ENCODE measurements around the gene ZNF407.

Gene ZNF407

DNA sequence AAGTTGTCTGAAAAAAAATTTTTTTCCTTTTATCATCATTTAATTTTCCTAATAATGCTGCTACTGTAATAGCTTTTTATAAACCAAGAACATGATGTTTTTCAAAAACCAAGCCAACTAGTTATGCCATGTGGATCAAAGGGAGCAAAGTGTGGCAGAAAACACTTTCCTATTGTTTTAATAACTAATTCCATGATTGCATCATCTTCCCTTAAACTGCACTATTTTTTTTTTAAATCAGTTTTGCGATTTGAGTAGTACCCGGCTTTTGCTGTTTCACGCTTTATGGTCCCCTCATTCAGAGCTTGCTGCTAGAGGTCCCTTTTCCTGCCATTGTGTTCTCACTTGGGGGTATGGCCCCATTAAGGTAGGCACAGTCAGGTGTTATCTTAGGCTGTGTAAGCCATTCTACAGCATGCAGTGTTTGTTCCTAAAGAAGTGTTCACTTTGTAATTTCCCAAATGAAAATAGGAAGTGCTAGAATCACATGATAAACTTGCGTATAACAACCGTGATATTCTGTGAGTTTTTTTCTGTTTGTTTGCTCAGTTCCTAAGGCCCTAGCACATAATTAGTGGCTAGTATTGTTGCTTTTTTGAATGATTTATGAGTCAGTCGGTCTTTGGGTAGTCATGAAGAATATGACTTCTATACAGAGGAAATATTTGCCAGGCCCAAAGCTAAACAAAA lies 385.4 kb downstream of the ZNF407 start:
- no peak for DNase-seq

DNA sequence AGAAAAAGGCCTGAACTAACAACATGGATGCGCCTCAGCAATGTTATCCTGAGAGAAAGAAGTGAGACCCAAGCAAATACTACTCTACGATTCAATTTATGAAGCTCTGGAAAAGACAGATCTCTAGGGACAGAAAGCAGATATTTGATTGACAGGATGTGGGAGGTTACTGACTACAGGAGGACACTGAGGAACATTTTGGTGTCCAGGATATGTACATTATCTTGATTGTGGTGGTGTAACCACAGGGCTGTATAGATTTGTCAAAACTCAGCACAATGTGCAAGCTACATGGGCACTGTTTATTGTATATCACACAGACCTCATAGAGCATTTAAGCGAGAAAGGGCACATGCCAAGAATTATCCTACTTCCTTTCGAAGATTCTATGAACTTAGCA lies 391.5 kb downstream of the ZNF407 start:
- DNase-seq = no peak

DNA sequence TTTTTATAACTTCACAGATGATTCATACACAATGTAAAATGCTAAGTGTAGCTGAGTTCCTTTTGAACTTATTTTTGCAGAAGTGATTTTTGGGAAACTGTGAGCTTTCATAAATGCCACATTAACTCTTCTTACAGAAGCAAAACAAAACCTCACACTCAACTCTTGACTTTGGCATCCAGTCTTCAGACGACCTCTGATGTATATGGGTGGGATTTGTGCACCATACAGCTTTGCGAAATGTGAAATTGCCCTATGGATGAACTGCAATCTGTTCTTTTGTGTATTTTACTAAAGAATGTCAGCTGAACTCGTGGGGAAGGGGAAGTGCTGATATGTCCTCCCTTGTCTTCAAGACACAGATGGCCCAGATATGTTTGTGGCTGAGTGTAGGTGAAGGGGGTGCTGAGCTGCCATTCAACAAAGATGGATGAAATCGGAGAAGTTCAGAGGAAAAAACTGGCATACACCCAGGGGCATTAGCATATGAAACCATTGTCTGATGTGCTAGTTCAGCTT lies 393.0 kb downstream of the ZNF407 start:
- no peak for DNase-seq

DNA sequence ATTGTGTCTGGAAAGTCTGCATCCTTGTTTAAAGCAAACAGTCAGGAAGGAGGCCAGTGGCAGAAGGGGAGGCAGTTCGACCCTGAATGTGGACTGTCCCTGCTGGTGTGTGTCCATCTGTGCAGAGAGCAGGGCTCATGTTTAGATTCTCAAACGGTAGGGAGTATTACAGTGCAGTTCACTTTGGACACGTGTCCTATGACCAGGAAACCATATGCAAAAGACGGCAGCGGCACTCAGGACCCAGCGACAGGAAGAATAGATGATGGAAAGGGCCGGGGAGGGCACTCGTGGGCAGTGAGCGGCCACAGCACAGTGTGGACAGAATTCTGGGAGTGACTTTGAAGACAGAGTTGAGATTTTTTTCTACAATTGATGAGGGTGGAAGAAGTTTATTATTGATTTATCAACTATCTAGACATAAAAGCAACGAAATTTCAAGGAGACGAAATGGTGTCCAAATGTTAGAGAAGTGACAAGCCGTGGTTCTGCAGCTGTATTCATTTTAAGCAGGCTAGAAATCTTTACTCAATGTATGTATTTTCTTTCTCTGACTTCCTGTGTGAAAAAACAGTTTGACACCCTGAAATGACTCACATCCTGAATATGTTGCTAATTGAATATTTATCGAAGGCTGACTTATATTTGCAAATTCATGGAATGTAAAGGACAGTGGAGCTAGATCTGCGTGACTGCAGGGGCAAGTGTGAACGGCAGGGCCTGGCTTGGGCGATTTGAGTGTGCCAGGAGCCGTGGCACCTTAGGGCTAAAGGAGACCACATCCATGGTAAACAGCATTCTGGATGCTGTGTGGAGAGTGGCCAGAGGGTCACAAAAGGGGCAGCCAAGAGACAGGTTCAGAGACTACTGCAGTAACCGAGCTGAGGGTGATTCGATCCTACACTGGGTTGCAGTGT lies 397.1 kb downstream of the ZNF407 start:
- no peak for DNase-seq

DNA sequence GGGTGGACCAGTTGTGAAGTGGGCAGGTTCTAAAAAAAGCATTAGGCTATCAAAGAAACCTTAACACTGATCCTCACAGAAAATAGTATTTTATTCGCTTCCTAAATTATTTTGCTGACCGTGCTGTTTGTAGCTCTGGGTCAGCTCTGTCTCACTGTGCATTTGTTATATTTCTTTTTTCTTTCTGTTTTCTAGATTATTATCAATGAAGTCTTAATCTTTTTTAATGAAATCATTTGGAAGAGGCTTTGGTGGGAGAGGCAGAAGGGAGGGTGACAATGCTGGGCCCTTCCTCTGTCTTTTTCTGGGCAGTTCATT lies 397.7 kb downstream of the ZNF407 start:
- no peak for DNase-seq

DNA sequence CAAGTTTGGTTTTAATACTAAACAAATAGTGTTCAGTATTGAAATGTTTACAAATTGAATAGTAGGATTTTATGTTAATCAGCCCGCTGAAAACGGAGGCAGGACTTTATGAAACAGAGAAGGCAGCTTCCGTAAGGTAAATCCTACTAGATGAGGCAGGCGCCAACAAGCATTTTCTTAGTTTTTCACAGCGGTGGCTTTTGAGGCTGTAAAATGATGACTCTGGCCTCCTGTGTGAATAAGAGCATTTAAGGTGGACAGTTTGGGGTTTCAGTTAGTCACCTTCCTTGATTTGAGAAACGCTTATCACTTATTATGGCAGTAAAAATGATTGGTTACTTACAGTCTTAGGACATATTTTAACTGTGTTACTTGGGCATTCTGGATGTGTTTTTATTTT lies 398.4 kb downstream of the ZNF407 start:
- no peak for DNase-seq

DNA sequence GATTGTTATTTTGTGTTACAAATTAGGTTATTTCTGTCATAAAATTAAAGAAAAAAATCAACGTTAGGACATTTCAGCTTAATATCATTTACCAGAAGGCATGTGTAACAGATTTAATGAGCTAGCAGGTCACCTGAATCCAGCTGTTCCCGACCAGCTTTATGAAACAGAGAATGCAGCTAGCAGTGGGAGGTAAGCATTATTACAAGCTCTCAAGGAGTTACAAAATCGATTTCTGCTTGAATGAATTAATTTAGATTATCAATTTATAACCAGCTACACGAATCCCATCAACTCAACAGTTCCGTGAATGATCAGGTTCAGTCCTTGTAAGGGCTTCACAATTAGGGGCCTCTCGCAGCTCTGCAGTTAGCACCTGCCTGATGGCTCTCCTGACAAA lies 399.3 kb downstream of the ZNF407 start:
- no peak for DNase-seq

DNA sequence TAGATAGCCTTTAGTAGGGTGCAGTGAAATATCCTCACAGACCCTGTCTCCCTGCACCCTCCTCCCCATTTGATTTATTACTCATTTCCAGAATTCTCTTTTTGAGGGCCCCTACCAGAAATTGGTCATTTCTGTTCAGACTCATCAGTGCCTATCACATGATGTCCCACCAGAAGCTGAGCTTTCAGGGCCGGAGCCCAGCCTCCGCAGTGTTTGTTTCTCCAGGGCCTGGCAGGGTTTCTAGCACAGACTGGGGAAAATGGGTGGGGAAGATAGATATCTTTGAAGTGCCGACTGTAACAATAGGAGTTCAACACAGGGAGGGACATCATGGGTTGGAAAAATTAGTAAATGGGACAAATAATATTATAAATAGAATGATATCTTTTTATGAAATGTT lies 403.2 kb downstream of the ZNF407 start:
- no peak for DNase-seq

DNA sequence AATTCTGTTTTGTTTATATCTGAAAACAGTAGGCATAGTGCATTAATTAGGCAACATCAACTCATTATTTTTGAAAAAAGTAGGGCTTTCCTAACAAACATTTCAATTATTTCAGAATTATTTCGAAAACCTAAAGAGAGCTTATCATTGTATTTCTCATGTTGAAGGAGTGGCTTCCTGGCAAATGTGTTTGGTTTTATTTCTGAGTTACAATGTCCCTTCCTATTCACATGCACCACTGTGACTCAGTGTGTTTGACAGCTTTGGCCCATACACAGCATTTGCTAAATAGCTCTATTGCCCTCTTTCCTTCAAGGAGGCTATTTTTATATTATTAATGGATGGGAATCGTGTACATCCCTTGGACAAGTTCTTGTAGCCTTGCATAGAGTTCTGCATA lies 405.4 kb downstream of the ZNF407 start:
- no peak for DNase-seq

DNA sequence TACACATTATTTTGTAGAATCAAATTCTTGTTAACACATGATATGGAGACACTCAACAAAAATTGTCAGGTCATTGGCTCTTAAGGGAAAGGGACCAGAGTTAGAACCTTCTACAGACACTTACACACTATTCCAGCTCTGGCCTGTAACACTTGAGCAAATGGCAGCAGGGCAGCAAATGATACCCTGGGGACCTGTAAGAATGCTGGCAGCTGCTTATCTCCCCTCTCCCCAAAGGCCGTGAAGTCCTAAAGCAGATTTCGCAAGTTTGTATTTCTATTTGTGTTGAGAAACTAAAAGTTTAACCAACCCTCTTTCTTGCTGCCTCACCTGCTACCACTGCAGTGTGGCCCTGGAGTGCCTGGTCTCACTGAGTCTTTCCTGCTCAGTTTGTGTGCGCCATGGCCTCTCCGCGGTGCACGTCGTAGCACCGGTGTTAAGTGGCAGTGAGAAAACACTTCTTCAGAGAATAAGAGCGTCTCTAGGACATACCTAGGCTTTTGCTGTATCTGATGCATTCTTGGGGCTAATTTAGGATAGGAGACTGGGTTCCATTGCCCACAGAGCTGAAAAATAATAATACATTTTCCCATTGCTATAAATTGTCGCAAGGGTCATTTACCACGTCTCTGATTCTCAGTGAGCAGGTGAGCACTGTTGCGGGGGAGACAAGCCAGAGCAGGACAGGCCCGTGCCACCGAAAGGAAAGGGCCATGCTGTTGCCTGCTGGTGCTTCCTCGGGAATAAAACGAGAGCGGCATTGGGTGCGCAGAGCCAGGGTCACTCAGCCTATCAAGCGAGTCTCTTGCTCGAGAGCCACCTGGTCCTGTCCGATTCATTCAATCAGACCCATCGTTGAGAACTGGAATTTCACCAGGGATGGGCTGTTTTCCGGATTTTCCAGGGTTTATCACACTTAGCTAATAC lies 406.4 kb downstream of the ZNF407 start:
- no peak for DNase-seq

DNA sequence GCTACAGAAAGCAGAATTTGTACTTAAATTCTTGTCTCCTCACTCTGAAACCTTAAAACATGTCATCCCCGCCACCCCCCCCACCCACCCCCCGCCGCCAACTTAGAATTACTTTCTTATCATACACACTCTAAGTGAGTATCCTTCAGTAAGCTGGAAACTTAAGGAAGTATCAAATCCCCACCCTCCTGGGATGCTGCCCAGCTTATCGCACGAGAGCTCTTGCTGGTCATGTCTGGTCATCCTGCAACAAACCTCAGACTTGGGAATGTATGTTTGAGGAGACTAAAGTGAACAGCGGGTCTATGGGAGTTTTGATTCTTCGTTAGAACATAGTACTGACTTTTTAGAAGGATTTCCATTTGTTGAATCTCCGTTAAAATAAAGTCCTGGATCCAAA lies 408.0 kb downstream of the ZNF407 start:
- DNase-seq = no peak

DNA sequence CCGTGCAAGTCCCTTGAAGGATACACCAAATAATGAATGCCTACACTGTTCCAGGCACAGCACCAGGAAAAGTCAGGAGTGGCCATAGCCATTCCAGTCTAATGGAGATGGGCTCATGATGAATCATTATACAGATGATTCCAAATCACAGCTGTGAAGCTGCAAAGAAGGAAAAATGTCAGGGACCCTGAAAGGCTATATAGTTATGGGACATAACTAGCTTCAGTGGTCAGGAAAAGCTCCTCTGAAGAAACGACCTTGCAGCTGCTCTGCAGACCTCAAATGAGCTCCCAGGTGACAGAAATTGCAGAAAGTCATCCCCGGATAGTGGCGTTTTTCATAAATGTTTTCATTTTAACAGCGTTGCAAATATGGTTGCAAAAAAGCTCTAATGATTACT lies 410.5 kb downstream of the ZNF407 start:
- no peak for DNase-seq

DNA sequence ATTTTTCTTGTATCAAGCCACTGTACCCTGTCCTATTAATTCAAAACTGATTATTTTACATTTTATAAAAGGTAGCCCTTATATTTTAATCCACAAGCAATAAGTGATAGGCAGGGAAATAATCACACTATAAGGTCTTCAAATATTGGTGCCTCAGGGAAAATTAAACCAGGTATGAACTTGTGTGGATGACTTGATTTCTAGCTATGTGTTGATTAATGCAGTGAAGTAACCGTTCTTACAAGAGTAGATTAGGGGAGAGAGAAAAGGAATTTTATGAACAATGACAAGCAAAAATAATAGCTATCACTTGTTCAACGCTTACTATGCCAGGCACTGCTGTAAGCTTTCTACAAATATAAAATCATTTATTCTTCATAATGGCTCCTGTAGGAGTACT lies 411.6 kb downstream of the ZNF407 start:
- DNase-seq = no peak

DNA sequence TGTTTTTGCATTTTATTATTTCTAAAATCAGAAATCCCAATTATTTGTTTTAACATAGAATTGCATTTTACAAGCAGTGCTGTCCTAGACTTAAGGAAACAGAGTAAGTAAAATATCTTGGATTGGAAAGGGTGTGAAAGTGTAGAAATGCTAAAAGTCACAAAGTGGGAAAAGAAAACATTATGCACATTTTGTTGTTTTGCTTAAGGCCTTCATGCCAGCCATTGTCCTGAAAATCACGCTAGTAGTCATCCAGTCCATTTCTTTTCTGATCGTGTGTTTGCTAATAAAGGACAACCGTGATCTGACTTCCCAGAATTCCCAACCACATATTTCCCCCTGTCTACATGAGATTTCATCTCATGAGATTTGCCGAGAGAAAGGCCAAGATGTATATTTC lies 412.2 kb downstream of the ZNF407 start:
- no peak for DNase-seq

DNA sequence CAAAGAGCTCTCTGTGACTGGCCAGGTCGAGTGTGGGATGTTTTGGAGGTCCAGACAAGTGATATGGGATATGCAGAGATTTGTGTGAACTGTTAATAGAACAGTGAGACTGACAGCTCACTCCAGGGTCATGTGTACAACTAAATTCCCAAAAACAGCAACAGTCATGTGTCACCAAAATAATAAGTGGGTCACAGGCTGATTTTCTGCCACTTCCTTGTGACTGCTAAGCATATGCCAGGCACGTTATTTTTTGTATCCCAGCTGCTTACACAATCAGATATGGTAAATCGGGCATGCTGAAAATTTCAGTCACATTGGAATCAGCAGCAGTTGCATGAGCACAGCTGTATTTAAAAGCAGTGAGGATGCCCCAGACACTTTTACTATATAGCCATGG lies 412.6 kb downstream of the ZNF407 start:
- no peak for DNase-seq

DNA sequence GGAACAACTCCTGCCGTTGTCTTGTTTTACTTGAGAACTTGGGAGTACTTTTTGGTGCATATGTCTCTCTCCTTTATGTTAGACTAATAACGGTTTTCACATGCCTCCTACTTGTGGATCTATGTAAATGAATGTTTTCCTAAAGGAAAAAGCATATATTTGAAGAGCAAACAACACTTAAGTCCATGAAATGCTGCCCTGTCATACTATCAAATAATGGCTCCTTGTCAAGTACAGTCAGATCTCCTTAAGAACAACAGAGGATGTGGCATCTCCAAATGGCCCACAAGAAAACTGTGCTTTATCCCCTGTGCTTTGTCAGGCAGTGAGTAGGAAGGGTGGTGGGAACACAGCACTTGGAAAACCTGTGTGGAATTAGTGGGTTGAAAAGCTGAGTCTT lies 413.0 kb downstream of the ZNF407 start:
- DNase-seq = no peak

DNA sequence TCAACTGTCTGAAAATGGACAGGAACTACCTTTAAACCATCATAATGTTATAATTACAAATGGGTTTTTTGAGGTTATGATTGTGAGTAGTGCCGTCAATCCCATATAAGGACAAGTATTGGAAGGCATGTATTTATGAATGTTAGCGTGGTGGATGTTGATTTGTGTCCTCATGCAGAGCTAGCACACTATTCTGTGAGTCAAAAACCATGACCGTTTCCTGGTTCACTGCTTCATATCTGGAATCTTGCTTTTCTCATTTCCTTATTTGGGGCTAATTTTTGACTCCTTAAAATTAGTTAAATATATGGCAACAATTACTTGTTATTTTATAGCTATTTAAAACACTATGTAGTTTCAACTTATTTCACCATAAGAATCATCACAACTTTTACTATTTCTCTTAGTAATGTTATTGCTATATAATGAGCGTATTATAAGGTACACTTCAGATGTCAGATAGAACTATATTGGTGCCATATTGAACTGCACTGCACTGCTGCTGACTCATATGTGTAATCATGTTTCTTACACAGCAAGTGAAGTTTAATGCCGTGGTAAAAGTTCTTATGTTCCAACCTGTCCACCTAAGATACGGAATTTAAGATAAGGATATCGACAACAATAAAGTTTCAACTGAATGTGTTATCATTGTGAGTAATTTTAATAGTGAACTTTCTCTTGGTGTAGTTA lies 418.5 kb downstream of the ZNF407 start:
- DNase-seq = no peak

DNA sequence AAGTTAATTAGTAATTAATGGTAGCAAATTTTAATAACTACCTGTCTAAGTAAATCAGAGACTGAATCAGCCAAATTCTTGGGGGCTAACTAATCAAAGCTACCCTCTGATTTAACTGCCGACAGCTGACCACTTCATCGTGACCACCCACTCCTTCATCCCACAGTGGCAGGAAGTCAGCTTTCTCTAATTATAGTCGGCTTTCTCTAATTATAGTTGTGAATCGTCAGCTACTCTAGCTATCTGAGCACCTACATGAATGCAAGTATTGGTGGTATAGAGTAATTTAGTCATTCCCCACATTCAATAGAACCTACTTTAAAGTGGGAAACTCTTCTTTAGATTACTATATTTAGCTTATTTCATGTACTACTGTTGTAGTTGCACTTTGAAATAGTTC lies 425.8 kb downstream of the ZNF407 start:
- DNase-seq = no peak

DNA sequence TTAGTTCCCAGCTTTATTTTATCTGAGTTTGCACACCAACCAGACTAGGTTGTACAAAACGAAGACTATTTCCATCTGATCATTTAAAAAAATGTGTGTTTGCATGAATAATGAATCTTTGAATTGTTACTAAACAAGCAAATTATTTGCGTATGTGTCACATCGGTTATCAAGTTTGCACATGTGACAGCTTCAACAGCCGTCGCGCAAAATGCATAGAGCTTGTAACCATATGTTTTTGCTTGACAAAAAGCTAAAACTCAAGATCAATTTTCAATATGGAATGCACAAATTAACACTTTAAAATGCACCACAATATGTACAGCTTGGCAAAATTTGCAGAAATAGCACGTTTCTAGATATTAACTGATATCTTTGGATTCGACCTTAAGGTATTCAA lies 427.2 kb downstream of the ZNF407 start:
- no peak for DNase-seq

DNA sequence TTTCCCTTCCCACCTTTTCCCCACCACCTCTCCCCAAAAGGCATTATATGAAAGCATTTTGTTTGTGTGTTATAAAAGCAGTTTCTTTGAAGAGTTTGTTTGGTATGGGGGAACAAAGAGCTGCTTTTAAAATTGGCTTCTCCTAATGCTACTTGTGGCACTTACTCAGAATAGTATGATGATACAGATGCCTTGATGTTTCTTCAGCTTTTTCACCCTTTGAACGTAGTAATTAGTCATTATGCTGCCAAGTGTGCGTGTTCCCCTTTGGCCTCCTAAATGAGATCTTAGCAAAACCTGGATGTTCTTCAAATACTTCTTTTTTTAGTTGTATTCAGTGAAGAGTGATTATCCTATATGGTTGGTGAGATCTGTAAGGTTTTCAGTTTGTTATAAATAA lies 427.9 kb downstream of the ZNF407 start:
- no peak for DNase-seq

DNA sequence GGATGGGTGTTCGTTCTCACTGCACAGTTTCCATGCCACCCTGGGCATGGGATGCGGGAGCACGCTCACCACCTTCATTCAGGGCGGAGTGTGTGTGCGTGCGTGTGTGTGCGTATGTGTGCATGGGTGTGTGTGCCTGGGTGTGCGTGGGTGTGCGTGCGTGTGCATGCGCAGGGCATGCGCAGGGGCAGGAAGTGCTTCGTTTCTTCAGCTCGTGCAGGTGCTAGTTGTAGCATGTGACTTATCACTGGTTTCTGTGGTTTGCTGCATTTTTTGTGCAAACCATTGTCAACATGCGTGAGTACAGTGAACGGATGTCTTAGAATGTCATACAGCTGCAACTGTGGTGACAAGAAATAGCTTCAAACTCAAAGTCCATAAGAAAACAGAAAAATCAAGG lies 431.8 kb downstream of the ZNF407 start:
- DNase-seq = no peak

DNA sequence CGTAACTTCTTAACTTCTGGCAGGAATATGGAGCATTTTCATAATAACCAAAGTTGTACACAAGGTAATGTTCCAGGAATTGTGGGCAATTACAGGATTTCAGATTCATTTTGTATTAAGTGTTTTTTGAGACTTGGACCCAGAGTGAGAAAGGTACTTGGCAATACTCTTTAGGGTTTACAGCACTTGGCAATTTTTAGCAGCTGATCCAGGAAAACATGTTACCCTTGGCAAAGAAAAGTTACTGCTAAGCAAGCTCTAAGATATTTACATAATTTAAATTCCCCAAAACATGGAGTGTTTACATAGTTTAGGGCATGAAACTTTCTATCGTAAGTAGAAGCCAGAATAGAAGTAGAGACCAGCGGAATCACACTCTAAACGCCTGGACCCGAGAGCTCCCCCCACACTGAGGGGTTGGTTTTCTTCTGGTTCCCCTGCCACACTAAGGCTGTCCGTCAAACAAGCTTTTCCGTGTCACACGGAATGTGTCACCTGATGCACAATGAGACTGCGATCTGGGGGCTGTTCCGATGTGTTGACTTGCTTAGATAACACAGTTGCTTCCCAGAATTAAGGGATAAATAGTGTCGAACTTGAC lies 434.1 kb downstream of the ZNF407 start:
- no peak for DNase-seq

Measured in right forelimb (tissue), 1 donor.